ENCODE results near the gene FAM13A.

DNA sequence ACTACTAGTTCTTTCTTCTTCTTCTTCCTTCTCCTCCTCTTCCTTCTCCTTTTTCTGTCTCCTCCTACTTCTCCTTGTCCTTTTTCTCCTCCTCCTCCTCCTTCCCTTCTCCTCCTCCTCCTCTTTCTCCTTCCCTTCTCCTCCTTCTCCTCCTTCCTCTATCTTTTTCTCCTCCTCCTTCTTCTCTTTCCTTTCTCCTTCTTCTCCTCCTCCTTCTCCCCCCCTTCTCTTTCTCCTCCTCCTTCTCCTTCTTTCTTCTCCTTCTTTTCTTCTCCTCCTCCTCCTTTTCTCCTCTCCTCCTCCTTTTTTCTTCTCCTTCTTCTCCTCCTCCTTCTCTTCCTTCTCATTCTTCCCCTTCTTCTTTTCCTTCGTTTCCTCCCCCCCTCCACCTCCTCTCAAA is 337.6 kb downstream of the FAM13A start:
- no peak for TF ChIP-seq CTCF (IDR thresholded peaks at IDR 0.05)
- no peak for TF ChIP-seq POLR2A (IDR thresholded peaks at IDR 0.05)

Data from vagina (tissue), 2 donors.